H1 (cell line): ENCODE measurements around the gene CRYBA4. TPM values are rescaled to one million over a fixed set of nuclear protein-coding genes. Genes with fewer than 3 reads are reported as not detected.

Experiments
- CTCF ChIA-PET: fragments of 300-600 bp; sonication (Branson Sonifier 250); formaldehyde crosslinking; loops from one replicate; lab custom pipeline; 2021; ENCODE audit not compliant: partially characterized antibody; lab: Charles Lee
- POLR2A ChIA-PET: fragments of 300-600 bp; sonication (Branson Sonifier 250); formaldehyde crosslinking; loops from one replicate; lab custom pipeline; 2021; ENCODE audit warnings: inconsistent platforms; ENCODE audit not compliant: partially characterized antibody; lab: Charles Lee
- DNase-seq, 2 experiments: peaks; one replicate each; pipeline versions ENCODE4 v3.0.0 to v3.0.0-alpha.2; 2010 to 2022; ENCODE audit warnings: low spot score in 2 of 2, low read depth in 1 of 2, mixed read lengths in 1 of 2
- FAIRE-seq: peaks from 2 replicates; lab custom pipeline; 2011; peaks lifted over from hg19 to GRCh38; lab: Jason Lieb, UNC
- H2AFZ ChIP-seq: 2 replicates; pipeline ENCODE4 v1.8.1; 2012; ENCODE audit warnings: low read length, inconsistent platforms
- H2AK5ac ChIP-seq: 2 replicates; pipeline ENCODE4 v1.6.1; 2013; ENCODE audit warnings: low read depth, low read length
- H2BK120ac ChIP-seq: replicated peaks from 2 replicates; pipeline ENCODE3; 2013; ENCODE audit warnings: low read depth, low read length, inconsistent platforms
- H2BK12ac ChIP-seq: 2 replicates; pipeline ENCODE4 v1.6.1; 2013; ENCODE audit warnings: low read depth, low read length
- H2BK15ac ChIP-seq: 2 replicates; pipeline ENCODE4 v1.6.1; 2013; ENCODE audit warnings: low read length
- H2BK20ac ChIP-seq: 2 replicates; pipeline ENCODE4 v1.6.1; 2013; ENCODE audit warnings: low read length
- H2BK5ac ChIP-seq: 2 replicates; pipeline ENCODE4 v1.6.1; 2013; ENCODE audit warnings: low read depth, low read length
- H3K14ac ChIP-seq: 2 replicates; pipeline ENCODE4 v1.6.1; 2013; ENCODE audit warnings: inconsistent platforms; ENCODE audit not compliant: insufficient read length
- H3K18ac ChIP-seq: 2 replicates; pipeline ENCODE4 v1.6.1; 2013; ENCODE audit warnings: low read length; ENCODE audit errors: extremely low read depth
- H3K23ac ChIP-seq: 2 replicates; pipeline ENCODE4 v1.6.1; 2013; ENCODE audit warnings: inconsistent platforms; ENCODE audit not compliant: insufficient read length
- H3K23me2 ChIP-seq: 2 replicates; pipeline ENCODE4 v1.6.1; 2013; ENCODE audit warnings: low read depth, low read length
- H3K27ac ChIP-seq: 2 replicates; pipeline ENCODE4 v1.6.1; 2011; ENCODE audit warnings: low read depth, low read length, inconsistent platforms
- H3K27me3 ChIP-seq, 4 experiments: replicated peaks in 1 of 4; 1 replicate in 1 of 4; 2 replicates in 3 of 4; pipeline versions ENCODE4 v1.6.1 to v1.8.1; 2011 to 2013; ENCODE audit warnings: low read length in 3 of 4, mild to moderate bottlenecking in 3 of 4, inconsistent platforms in 2 of 4, mixed read lengths in 2 of 4, moderate library complexity in 1 of 4; ENCODE audit not compliant: control insufficient read depth in 3 of 4, insufficient read depth in 3 of 4; ENCODE audit errors: extremely low read depth in 1 of 4
- H3K36me3 ChIP-seq, 4 experiments: 2 replicates each; pipeline versions ENCODE4 v1.6.1 to v1.8.1; 2011 to 2013; ENCODE audit warnings: mild to moderate bottlenecking in 4 of 4, low read length in 3 of 4, moderate library complexity in 2 of 4, control low read depth in 1 of 4, inconsistent platforms in 1 of 4; ENCODE audit not compliant: insufficient read depth in 4 of 4, control insufficient read depth in 2 of 4
- H3K4ac ChIP-seq: replicated peaks from 2 replicates; pipeline ENCODE3; 2013; ENCODE audit warnings: low read length, low read depth, mixed read lengths, inconsistent platforms; ENCODE audit not compliant: insufficient read length
- H3K4me1 ChIP-seq, 4 experiments: replicated peaks in 1 of 4; 1 replicate in 1 of 4; 2 replicates in 3 of 4; pipeline versions ENCODE4 v1.6.1 to v1.8.1; 2011 to 2013; ENCODE audit warnings: low read length in 3 of 4, inconsistent platforms in 2 of 4, mixed read lengths in 1 of 4; ENCODE audit not compliant: insufficient read depth in 4 of 4, control insufficient read depth in 3 of 4
- H3K4me2 ChIP-seq, 2 experiments: 2 replicates each; pipeline versions ENCODE4 v1.6.1 to v1.8.1; 2011 to 2013; ENCODE audit warnings: low read depth in 2 of 2, low read length in 2 of 2, control low read depth in 1 of 2, inconsistent platforms in 1 of 2, mild to moderate bottlenecking in 1 of 2; ENCODE audit not compliant: insufficient read depth in 1 of 2
- H3K4me3 ChIP-seq, 4 experiments: fragments of 200-600, 300-600 bp in 1 of 4; sonication (generic), shearing (Covaris generic), sonication (Bioruptor Twin) in 1 of 4; 2 replicates each; pipeline versions ENCODE4 v1.5.1 to v1.8.1; 2011 to 2016; ENCODE audit warnings: low read length in 4 of 4, low read depth in 3 of 4, control low read depth in 2 of 4, inconsistent platforms in 2 of 4, mild to moderate bottlenecking in 2 of 4, mixed read lengths in 1 of 4, moderate library complexity in 1 of 4; ENCODE audit not compliant: insufficient read depth in 2 of 4; ENCODE audit errors: extremely low read depth in 1 of 4
- H3K56ac ChIP-seq: replicated peaks from 2 replicates; pipeline ENCODE3; 2013; ENCODE audit warnings: low read depth, mild to moderate bottlenecking, mixed read lengths, low read length, inconsistent platforms; ENCODE audit not compliant: insufficient read length
- H3K79me1 ChIP-seq: 2 replicates; pipeline ENCODE4 v1.6.1; 2013; ENCODE audit warnings: low read depth, low read length, control low read depth
- H3K79me2 ChIP-seq, 2 experiments: 2 replicates each; pipeline versions ENCODE4 v1.6.1 to v1.8.1; 2012 to 2013; ENCODE audit warnings: low read length in 2 of 2, mild to moderate bottlenecking in 2 of 2, inconsistent platforms in 1 of 2; ENCODE audit not compliant: insufficient read depth in 2 of 2, control insufficient read depth in 1 of 2
- H3K9ac ChIP-seq, 4 experiments: replicated peaks in 1 of 4; 1 replicate in 1 of 4; 2 replicates in 3 of 4; pipeline versions ENCODE4 v1.6.1 to v1.8.1; 2011 to 2013; ENCODE audit warnings: low read depth in 3 of 4, low read length in 3 of 4, control low read depth in 2 of 4, mild to moderate bottlenecking in 2 of 4, moderate library complexity in 2 of 4, inconsistent platforms in 1 of 4; ENCODE audit errors: extremely low read depth in 1 of 4
- H3K9me3 ChIP-seq, 2 experiments: 2 replicates each; pipeline versions ENCODE4 v1.6.1 to v1.8.1; 2012 to 2013; ENCODE audit warnings: mild to moderate bottlenecking in 2 of 2, moderate library complexity in 2 of 2, control low read depth in 1 of 2, inconsistent platforms in 1 of 2, low read depth in 1 of 2, low read length in 1 of 2, mixed read lengths in 1 of 2; ENCODE audit not compliant: insufficient read depth in 2 of 2
- H4K20me1 ChIP-seq, 2 experiments: replicated peaks in 1 of 2; 2 replicates each; pipeline versions ENCODE3 to v1.8.1; 2011 to 2013; ENCODE audit warnings: inconsistent platforms in 2 of 2, low read length in 2 of 2, mild to moderate bottlenecking in 1 of 2; ENCODE audit not compliant: insufficient read depth in 2 of 2, control insufficient read depth in 1 of 2
- H4K5ac ChIP-seq: 2 replicates; pipeline ENCODE4 v1.6.1; 2013; ENCODE audit warnings: low read length, low read depth, mixed read lengths, inconsistent platforms; ENCODE audit not compliant: insufficient read length
- H4K8ac ChIP-seq: 2 replicates; pipeline ENCODE4 v1.8.0; 2013; ENCODE audit warnings: mild to moderate bottlenecking, moderate library complexity, low read length, inconsistent platforms; ENCODE audit not compliant: insufficient read depth; ENCODE audit errors: extremely low read depth
- H4K91ac ChIP-seq: replicated peaks from 2 replicates; pipeline ENCODE3; 2013; ENCODE audit warnings: low read length, mixed read lengths, inconsistent platforms; ENCODE audit not compliant: insufficient read length
- JUND ChIP-seq: IDR thresholded peaks from 2 replicates; pipeline ENCODE4 v1.6.1; 2011; ENCODE audit warnings: mild to moderate bottlenecking, improper control_type of control experiment, low read length
- NRF1 ChIP-seq: IDR thresholded peaks from 2 replicates; pipeline ENCODE4 v1.6.1; 2011; ENCODE audit warnings: mild to moderate bottlenecking, low read depth, low read length, improper control_type of control experiment
- SAP30 ChIP-seq: fragments of 300-600 bp; sonication (generic); IDR thresholded peaks from 2 replicates; pipeline ENCODE4 v1.7.1; 2012; ENCODE audit warnings: low read length, moderate library complexity, mild to moderate bottlenecking, inconsistent platforms; ENCODE audit not compliant: insufficient read depth, insufficient replicate concordance
- SP4 ChIP-seq: IDR thresholded peaks from 2 replicates; pipeline ENCODE4 v1.6.1; 2012; ENCODE audit warnings: low read length, inconsistent platforms
- SRF ChIP-seq: IDR thresholded peaks from 2 replicates; pipeline ENCODE4 v1.6.1; 2011; ENCODE audit warnings: mild to moderate bottlenecking, low read depth, low read length, moderate library complexity
- WGBS, 2 experiments: shearing (Covaris generic) in 1 of 2; methylation state at CpG; one replicate each; pipeline versions ENCODE4 v1.1.6 to v1.1.7; 2013 to 2015; ENCODE audit warnings: low lambda C conversion rate in 2 of 2, mixed read lengths in 2 of 2, inconsistent platforms in 1 of 2, low coverage in 1 of 2, missing lambda C conversion rate in 1 of 2; ENCODE audit not compliant: insufficient replicate concordance in 2 of 2, insufficient coverage in 1 of 2, insufficient read length in 1 of 2; ENCODE audit errors: extremely low coverage in 1 of 2, missing lambda C conversion rate in 1 of 2; 5-methylcytosine and 5-hydroxymethylcytosine counted together
- polyA plus RNA-seq, 7 experiments: library from polyadenylated mRNA; depleted of rRNA in 3 of 7; stranded (reverse) in 5 of 7; unstranded in 2 of 7; fragments of >200 nt in 5 of 7; fragments of 200-250 nt in 2 of 7; gene quantifications; 1 replicate in 5 of 7; 2 replicates in 1 of 7; 4 replicates in 1 of 7; pipeline versions ENCODE4 v1.2.1 to v1.2.3, GENCODE V29; 2011 to 2013; ENCODE audit warnings: missing spikeins in 2 of 7, mixed read lengths in 2 of 7
- total RNA-seq: library from RNA; stranded (reverse); fragmentation: NEBNext Ultra II Directional; extraction: Animal tissue kit (Norgen Biotek cat#: 25700); gene quantifications from 2 replicates; pipeline ENCODE4 v1.2.1, GENCODE V29; 2021

The CRYBA4 gene
- total and polyA plus RNA-seq, 2 of the 8 experiments (the other 6 are each of a cell fraction or from before 2014, with no cell fraction given): 0.67 to 3.1 TPM

DNA sequence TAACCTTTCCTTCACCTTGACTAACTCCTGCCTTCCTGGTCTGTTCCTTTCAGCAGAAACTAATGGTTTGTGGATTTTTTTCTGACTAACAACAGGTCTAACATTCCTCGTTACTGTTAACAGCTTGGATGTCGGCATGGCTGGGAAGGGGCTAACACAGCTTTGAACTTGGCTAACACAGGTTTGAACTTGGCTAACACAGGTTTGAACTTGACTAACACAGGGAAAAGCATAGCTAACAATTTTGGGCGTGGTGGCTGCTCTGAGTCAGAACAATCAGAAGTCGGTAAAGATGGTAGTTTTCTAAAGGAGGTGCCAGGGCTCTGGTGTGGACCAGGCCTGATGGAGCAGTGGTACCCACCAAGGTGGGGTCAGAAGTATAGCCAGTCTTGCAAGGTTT lies 51.7 kb downstream of the CRYBA4 start:
- no peak overlapping the region for H3K14ac ChIP-seq
- H2BK15ac ChIP-seq: no peak overlapping the region; the same call in 1 of the 2 replicates
- H4K20me1 ChIP-seq: no peaks in the 10 kb centered on the region
- H2AK5ac ChIP-seq: no peak overlapping the region; the same call in 1 of the 2 replicates
- no peak overlapping the region for H3K4ac ChIP-seq
- H3K36me3 ChIP-seq: peaks cover 0 to 8% (median 2%) of the 10 kb centered on the region in 4 experiments; a peak in 4 of 8 replicates
- no peak overlapping the region for H4K91ac ChIP-seq
- peaks cover 4 to 22% (median 14%) of the 10 kb centered on the region in 4 experiments for H3K4me1 ChIP-seq
- TF ChIP-seq SP4 (no peak), SRF (no peak), JUND (no peak), NRF1 (no peak), SAP30 (peak; percentile 2)
- ChIA-PET POLR2A (interaction anchor here (0.7 to 5.3 kb wide), 19 partner anchors 8 to 633 kb away, joined by 3 to 43 read pairs (median 4); partner anchors contain the start of genes ASPHD2, HPS4, MIAT and SRRD), CTCF (interaction anchor here (0.6 to 2.0 kb wide), 18 partner anchors 8 to 195 kb away, joined by 3 to 9 read pairs (median 4); no protein-coding TSS in a partner anchor)
- no peaks in the 10 kb centered on the region for H3K27me3 ChIP-seq
- no peak overlapping the region for H2AFZ ChIP-seq
- peak overlapping the region; percentile 70 to 81 (median 71) for H3K4me3 ChIP-seq
- H2BK120ac ChIP-seq: no peak overlapping the region
- no peak overlapping the region for H4K8ac ChIP-seq
- H3K9ac ChIP-seq: peak overlapping the region in 3 of 4 experiments; percentile 51 to 64 (median 52); a peak in 6 of 7 replicates
- peak overlapping the region; percentile 79; the same call in 1 of the 2 replicates for H3K18ac ChIP-seq
- peaks cover 5% of the 10 kb centered on the region for H3K79me1 ChIP-seq
- peak overlapping the region; percentile 82 to 100 for H3K4me2 ChIP-seq
- H3K27ac ChIP-seq: peak overlapping the region; percentile 60; the same call in 1 of the 2 replicates
- H2BK5ac ChIP-seq: peak overlapping the region; percentile 89
- DNase-seq (no peak), FAIRE-seq (no peak)
- H3K23ac ChIP-seq: no peak overlapping the region
- peak overlapping the region; percentile 7 for H3K56ac ChIP-seq
- H4K5ac ChIP-seq: peak overlapping the region; percentile 70
- 61% methylated on average over 4 of the region's 4 CpGs; no CpG with 5 or more reads in 1 of the 2 experiments for WGBS, 2 experiments
- H2BK20ac ChIP-seq: no peak overlapping the region
- H3K79me2 ChIP-seq: peaks cover 0 to 8% of the 10 kb centered on the region in 2 experiments; a peak in 1 of 4 replicates
- H2BK12ac ChIP-seq: peak overlapping the region; percentile 52; the same call in 1 of the 2 replicates
- H3K23me2 ChIP-seq: peaks cover 11% of the 10 kb centered on the region
- no peaks in the 10 kb centered on the region for H3K9me3 ChIP-seq
